Activated CD8-positive, alpha-beta T cell treated with anti-CD3 and anti-CD28 coated beads for 36 hours (primary cell): ENCODE results near the gene KATNBL1. TPM values are rescaled to one million over a fixed set of nuclear protein-coding genes. Genes with fewer than 3 reads are reported as not detected.

Source experiments
- ATAC-seq: fragments of 200-7000 bp; cut with Tn5 transposase; one replicate; pipeline ENCODE4 v1.10.0; 2021; ENCODE audit warnings: mild to moderate bottlenecking, moderate library complexity
- CTCF ChIA-PET: fragments of 350-600 bp; sonication (Branson Sonifier 250); formaldehyde crosslinking; loops from one replicate; lab custom pipeline; 2021; ENCODE audit warnings: antibody characterized with exemption; lab: Charles Lee
- POLR2A ChIA-PET: fragments of 350-600 bp; sonication (Branson Sonifier 250); formaldehyde crosslinking; loops from one replicate; lab custom pipeline; 2021; ENCODE audit warnings: antibody characterized with exemption; lab: Charles Lee
- DNase-seq: peaks from one replicate; pipeline ENCODE4 v3.0.0-alpha.2; 2020
- H3K27ac Mint-ChIP-seq: one replicate; pipeline ENCODE4 v1.8.0; 2021; ENCODE audit warnings: mild to moderate bottlenecking, mixed read lengths
- H3K27me3 Mint-ChIP-seq: one replicate; pipeline ENCODE4 v1.8.0; 2021; ENCODE audit warnings: mixed read lengths
- H3K36me3 Mint-ChIP-seq: one replicate; pipeline ENCODE4 v1.8.0; 2021; ENCODE audit warnings: low read depth, mixed read lengths
- H3K4me1 Mint-ChIP-seq: one replicate; pipeline ENCODE4 v1.8.0; 2021; ENCODE audit warnings: low read depth, mixed read lengths
- H3K4me3 Mint-ChIP-seq: one replicate; pipeline ENCODE4 v1.8.0; 2021; ENCODE audit warnings: mild to moderate bottlenecking, moderate library complexity, mixed read lengths
- H3K9me3 Mint-ChIP-seq: one replicate; pipeline ENCODE4 v1.8.0; 2021; ENCODE audit warnings: mixed read lengths
- intact Hi-C: fragments of 100-400 bp; cut with micrococcal nuclease; formaldehyde crosslinking; loops from one replicate; pipeline ENCODE4 v1.10.0; 2022
- total RNA-seq, 2 experiments: library from RNA; stranded (reverse); gene quantifications; one replicate each; pipeline ENCODE4 v1.2.3, GENCODE V29; 2021
- TF ChIP-seq, protein P1 (sequence below): fragments of 200-600 bp; IDR thresholded peaks from one replicate; pipeline ENCODE4 v1.8.0; 2022; ENCODE audit warnings: antibody characterized with exemption, mild to moderate bottlenecking

Gene KATNBL1
- total RNA-seq, 2 experiments from 2014 or later, result 41.6 to 45.5 TPM

DNA sequence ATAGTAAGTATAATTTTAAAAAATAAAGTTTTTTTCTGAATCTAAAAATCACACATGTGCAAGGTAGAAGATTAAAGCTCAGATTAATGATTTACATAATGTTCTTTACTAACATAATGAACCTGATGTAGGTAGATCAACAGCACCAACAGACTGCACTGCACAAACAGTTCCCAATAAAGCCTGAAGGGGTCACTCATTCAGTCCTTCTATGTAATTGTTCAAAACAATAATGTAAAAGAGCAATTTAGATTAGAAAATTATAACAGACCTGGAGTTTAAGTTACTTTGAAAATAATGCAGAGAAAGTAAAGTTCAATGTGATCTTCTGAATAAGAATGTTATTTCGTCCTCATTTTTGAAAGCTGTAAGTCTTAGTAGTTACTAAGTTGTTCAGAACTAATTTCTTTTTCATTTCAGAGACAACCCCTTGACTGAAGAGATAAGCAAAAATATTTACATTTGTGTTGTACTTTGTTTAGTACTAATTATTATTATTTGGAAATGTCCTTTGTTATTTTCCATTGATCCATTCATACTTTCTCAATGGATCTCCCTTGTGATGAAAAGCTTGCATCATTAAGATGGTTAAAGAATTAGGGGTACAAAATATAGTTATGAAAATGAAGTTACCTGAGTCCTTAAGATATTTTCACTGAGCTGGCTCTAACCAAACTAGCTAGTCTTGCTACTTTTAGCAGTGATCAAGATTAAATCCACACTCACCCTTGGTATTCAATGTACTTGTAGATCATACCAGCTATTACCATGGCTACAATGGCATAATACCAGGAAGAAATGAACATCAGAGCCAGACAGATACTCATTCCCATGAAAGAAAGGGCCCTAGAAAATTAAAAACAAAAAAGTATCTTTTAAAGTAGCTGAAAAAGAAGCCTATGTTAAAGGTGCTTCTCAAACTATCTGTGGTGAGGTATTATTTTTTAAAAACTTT is 31.8 kb upstream of the KATNBL1 start:
- DNase-seq (peak; percentile 53), ATAC-seq (peak; percentile 84)
- H3K9me3 Mint-ChIP-seq, result no peaks in the 10 kb centered on the region
- ChIA-PET POLR2A (interaction anchor here (1.2 kb wide), 1 partner anchor 12 kb away, joined by 3 read pairs; no protein-coding TSS in a partner anchor), CTCF (interaction anchor here (0.7 to 4.7 kb wide), 34 partner anchors 8 to 346 kb away, joined by 3 to 79 read pairs (median 4); partner anchors contain the start of genes EMC4, KATNBL1, LPCAT4 and NOP10)
- H3K27me3 Mint-ChIP-seq, result no peaks in the 10 kb centered on the region
- TF ChIP-seq, protein P1, sequence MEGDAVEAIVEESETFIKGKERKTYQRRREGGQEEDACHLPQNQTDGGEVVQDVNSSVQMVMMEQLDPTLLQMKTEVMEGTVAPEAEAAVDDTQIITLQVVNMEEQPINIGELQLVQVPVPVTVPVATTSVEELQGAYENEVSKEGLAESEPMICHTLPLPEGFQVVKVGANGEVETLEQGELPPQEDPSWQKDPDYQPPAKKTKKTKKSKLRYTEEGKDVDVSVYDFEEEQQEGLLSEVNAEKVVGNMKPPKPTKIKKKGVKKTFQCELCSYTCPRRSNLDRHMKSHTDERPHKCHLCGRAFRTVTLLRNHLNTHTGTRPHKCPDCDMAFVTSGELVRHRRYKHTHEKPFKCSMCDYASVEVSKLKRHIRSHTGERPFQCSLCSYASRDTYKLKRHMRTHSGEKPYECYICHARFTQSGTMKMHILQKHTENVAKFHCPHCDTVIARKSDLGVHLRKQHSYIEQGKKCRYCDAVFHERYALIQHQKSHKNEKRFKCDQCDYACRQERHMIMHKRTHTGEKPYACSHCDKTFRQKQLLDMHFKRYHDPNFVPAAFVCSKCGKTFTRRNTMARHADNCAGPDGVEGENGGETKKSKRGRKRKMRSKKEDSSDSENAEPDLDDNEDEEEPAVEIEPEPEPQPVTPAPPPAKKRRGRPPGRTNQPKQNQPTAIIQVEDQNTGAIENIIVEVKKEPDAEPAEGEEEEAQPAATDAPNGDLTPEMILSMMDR, result peak; percentile 83
- peaks cover 32% of the 10 kb centered on the region for H3K4me1 Mint-ChIP-seq
- H3K27ac Mint-ChIP-seq, result peak overlapping the region; percentile 23
- peaks cover 20% of the 10 kb centered on the region for H3K36me3 Mint-ChIP-seq
- H3K4me3 Mint-ChIP-seq, result no peak overlapping the region
- intact Hi-C loops, result no loop called here

DNA sequence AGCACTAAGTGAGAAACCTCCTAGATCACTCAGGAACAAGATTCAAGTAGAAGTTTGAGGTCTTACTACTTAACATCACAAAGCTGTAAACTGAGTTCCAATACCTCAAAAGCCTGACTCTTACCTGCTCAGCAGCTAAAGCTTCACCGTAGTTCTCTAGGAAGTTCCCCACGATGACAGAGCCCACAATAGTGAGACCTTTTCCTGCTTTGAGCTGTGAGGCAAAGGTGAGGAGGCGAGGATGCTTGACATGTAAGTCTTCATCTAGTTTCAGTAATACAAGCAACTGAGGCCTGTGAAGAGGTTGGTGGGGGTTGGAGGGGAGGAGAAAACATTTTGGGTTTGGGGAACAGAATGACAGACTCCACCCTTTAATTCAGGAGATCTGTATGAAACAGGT is 30.6 kb upstream of the KATNBL1 start:
- ChIA-PET POLR2A (interaction anchor here (1.2 kb wide), 1 partner anchor 11 kb away, joined by 3 read pairs; no protein-coding TSS in a partner anchor), CTCF (interaction anchor here (0.7 to 4.7 kb wide), 16 partner anchors 9 to 347 kb away, joined by 3 to 79 read pairs (median 5); partner anchors contain the start of genes KATNBL1, LPCAT4, NOP10 and NUTM1)
- H3K27me3 Mint-ChIP-seq, result no peaks in the 10 kb centered on the region
- H3K27ac Mint-ChIP-seq, result peak overlapping the region; percentile 82
- H3K9me3 Mint-ChIP-seq, result no peaks in the 10 kb centered on the region
- H3K4me1 Mint-ChIP-seq, result peaks cover 32% of the 10 kb centered on the region
- no peak overlapping the region for H3K4me3 Mint-ChIP-seq
- intact Hi-C loops, result no loop called here
- no peak for DNase-seq
- peaks cover 26% of the 10 kb centered on the region for H3K36me3 Mint-ChIP-seq
- TF ChIP-seq, protein P1, result no peak
- ATAC-seq, result no peak

- Mint-ChIP-seq H3K4me1 (peaks cover 32% of the 10 kb centered on the region), H3K27ac (peak overlapping the region; percentile 95), H3K9me3 (no peaks in the 10 kb centered on the region), H3K4me3 (peak overlapping the region; percentile 32), H3K27me3 (no peaks in the 10 kb centered on the region), H3K36me3 (peaks cover 25% of the 10 kb centered on the region)
- intact Hi-C loops, result loop anchor here (5.0 kb wide), 1 partner anchor 88 kb away; no protein-coding TSS in a partner anchor
- TF ChIP-seq, protein P1, result no peak
- ATAC-seq (peak; percentile 93), DNase-seq (peak; percentile 71)
- POLR2A ChIA-PET, result interaction anchor here (1.1 kb wide), 1 partner anchor 15 kb away, joined by 3 read pairs; no protein-coding TSS in a partner anchor
- CTCF ChIA-PET, result interaction anchor here (2.5 to 4.3 kb wide), 3 partner anchors 99 to 115 kb away, joined by 5 to 22 read pairs (median 15); partner anchors contain the start of genes NOP10, NUTM1 and SLC12A6
Measured at GRCh38 chr15:34239151-34239808, 29.4 kb upstream of the KATNBL1 start.

GRCh38 chr15:34233614-34234013 is 23.7 kb upstream of the KATNBL1 start:
- H3K4me3 Mint-ChIP-seq, result no peak overlapping the region
- H3K36me3 Mint-ChIP-seq, result peaks cover 29% of the 10 kb centered on the region
- no peak for ATAC-seq
- peak overlapping the region; percentile 40 for H3K27ac Mint-ChIP-seq
- peaks cover 5% of the 10 kb centered on the region for H3K4me1 Mint-ChIP-seq
- DNase-seq, result no peak
- POLR2A ChIA-PET, result no interaction called here
- H3K9me3 Mint-ChIP-seq, result no peaks in the 10 kb centered on the region
- TF ChIP-seq, protein P1, result no peak
- intact Hi-C loops, result no loop called here
- no peaks in the 10 kb centered on the region for H3K27me3 Mint-ChIP-seq
- CTCF ChIA-PET, result interaction anchor here (0.9 to 2.0 kb wide), 7 partner anchors 9 to 134 kb away, joined by 3 to 10 read pairs (median 4); partner anchors contain the start of genes EMC4, KATNBL1 and LPCAT4
